CD4-positive, alpha-beta T cell (primary cell): ENCODE results near the gene MS4A7. TPM values are rescaled to one million over a fixed set of nuclear protein-coding genes. Genes with fewer than 3 reads are reported as not detected.
"Not testable (repeated sequence)": the region's sequence is repeated elsewhere in the genome, so short reads cannot be mapped to it uniquely, and the experiment has no call there.

Source experiments
- ATAC-seq: fragments of 200-7000 bp; cut with Tn5 transposase; one replicate; pipeline ENCODE4 v1.10.0; 2022; ENCODE audit warnings: mild to moderate bottlenecking; ENCODE audit not compliant: poor library complexity
- CTCF ChIA-PET: fragments of 350-600 bp; sonication (Branson Sonifier 250); formaldehyde crosslinking; loops from one replicate; lab custom pipeline; 2021; ENCODE audit warnings: antibody characterized with exemption, inconsistent platforms; lab: Charles Lee
- POLR2A ChIA-PET: fragments of 350-600 bp; sonication (Branson Sonifier 250); formaldehyde crosslinking; loops from one replicate; lab custom pipeline; 2021; ENCODE audit warnings: antibody characterized with exemption, inconsistent platforms; lab: Charles Lee
- DNase-seq, 14 experiments: peaks; one replicate each; pipeline ENCODE4 v3.0.0-alpha.2; 2013 to 2020; ENCODE audit warnings: mixed read lengths in 2 of 14
- H3K27ac ChIP-seq, 2 donors: one replicate each; pipeline versions ENCODE4 v1.5.1 to v1.7.0; 2013; ENCODE audit warnings: low read length in 2 of 2, low read depth in 1 of 2, mild to moderate bottlenecking in 1 of 2
- H3K27me3 ChIP-seq, 2 experiments: 1 replicate in 1 of 2; 2 replicates in 1 of 2; pipeline versions ENCODE4 v1.6.1 to v1.7.0; 2013; ENCODE audit warnings: low read length in 2 of 2, control low read depth in 1 of 2, mild to moderate bottlenecking in 1 of 2, moderate library complexity in 1 of 2; ENCODE audit not compliant: insufficient read depth in 2 of 2, control insufficient read depth in 1 of 2
- H3K36me3 ChIP-seq: one replicate; pipeline ENCODE4 v1.6.1; 2013; ENCODE audit warnings: low read length, control low read depth; ENCODE audit not compliant: insufficient read depth
- H3K4me1 ChIP-seq: one replicate; pipeline ENCODE4 v1.6.1; 2013; ENCODE audit warnings: low read length, control low read depth; ENCODE audit not compliant: insufficient read depth
- H3K4me3 ChIP-seq: one replicate; pipeline ENCODE4 v1.5.1; 2013; ENCODE audit warnings: mild to moderate bottlenecking, low read length, moderate library complexity
- H3K9me3 ChIP-seq, 2 experiments: 1 replicate in 1 of 2; 2 replicates in 1 of 2; pipeline versions ENCODE4 v1.6.1 to v1.7.0; 2013; ENCODE audit warnings: low read length in 2 of 2, mild to moderate bottlenecking in 2 of 2, control low read depth in 1 of 2, moderate library complexity in 1 of 2; ENCODE audit not compliant: control insufficient read depth in 1 of 2, insufficient read depth in 1 of 2
- H3K27ac Mint-ChIP-seq: one replicate; pipeline ENCODE4 v1.8.0; 2020; ENCODE audit warnings: mixed read lengths
- H3K27me3 Mint-ChIP-seq: one replicate; pipeline ENCODE4 v1.8.0; 2021; ENCODE audit warnings: mixed read lengths
- H3K36me3 Mint-ChIP-seq: one replicate; pipeline ENCODE4 v1.8.0; 2021; ENCODE audit warnings: low read depth, mixed read lengths
- H3K4me1 Mint-ChIP-seq: one replicate; pipeline ENCODE4 v1.8.0; 2021; ENCODE audit warnings: low read depth, mixed read lengths
- H3K4me3 Mint-ChIP-seq: one replicate; pipeline ENCODE4 v1.8.0; 2020; ENCODE audit warnings: mild to moderate bottlenecking, mixed read lengths
- H3K9me3 Mint-ChIP-seq: one replicate; pipeline ENCODE4 v1.8.0; 2020; ENCODE audit warnings: mixed read lengths
- intact Hi-C, 2 experiments: fragments of 100-400 bp; cut with DNase I in 1 of 2; cut with micrococcal nuclease in 1 of 2; formaldehyde crosslinking; loops; one replicate each; pipeline versions ENCODE4 v1.15.1 to v1.9.0; 2023 to 2025; cut with DNase I, micrococcal nuclease
- total RNA-seq, 174 experiments: library from RNA in 2 of 174; stranded (reverse) in 2 of 174; gene quantifications; one replicate each; pipeline ENCODE4 v1.2.3 and lab custom pipeline; 2021 to 2026
- TF ChIP-seq, protein P1 (sequence below): fragments of 200-600 bp; IDR thresholded peaks from one replicate; pipeline ENCODE4 v1.8.0; 2022; ENCODE audit warnings: antibody characterized with exemption, mild to moderate bottlenecking

MS4A7 gene
- total RNA-seq, 2 experiments from 2014 or later: 0.80 TPM; not detected in 1

DNA sequence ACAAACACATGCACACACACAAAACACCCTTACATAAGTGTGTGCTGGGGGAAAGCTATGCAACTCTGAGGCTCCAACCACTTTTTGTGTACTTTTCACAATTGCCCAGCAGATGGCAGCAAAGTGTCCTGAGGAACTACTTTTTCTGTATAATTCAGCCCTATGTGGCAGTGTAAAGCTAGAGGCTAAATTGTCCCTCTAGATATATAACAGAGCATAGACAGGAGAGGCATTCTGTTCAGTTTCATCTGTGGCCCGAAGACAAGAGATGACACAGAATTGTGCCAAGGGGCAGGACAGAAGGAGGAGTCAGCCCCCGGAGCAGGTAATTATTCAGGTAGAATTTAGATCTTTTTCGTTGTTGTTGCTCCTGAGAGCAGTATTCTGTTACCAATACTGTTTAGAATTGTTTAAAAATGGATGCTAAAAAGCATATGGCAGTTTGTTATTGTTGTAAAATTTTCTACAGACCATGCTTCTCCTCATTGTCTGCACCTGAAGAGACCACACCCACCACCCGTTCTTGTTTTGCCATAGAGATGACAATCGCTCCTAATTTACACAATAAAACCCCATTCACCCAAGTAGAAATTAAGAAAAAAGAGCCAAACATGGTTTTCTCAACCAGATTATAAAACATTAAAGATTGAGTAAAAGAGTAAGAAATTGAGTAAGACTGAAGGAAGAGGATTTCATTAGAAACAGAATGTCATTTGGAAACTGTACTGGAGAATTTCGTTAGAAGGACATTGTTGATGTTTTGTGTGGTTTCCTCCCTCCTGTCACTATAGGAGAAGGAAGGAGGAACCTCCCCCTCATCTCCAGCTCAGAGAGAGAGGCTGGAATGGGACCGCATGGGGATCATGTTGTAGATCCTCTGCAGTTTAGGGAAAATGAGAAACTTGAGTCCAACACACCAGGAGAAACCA, 14.5 kb upstream of the MS4A7 start:
- intact Hi-C loops: loop anchor here (1.0 to 5.0 kb wide), 4 partner anchors 118 to 255 kb away; no protein-coding TSS in a partner anchor
- H3K4me1 Mint-ChIP-seq: no peaks in the 10 kb centered on the region

DNA sequence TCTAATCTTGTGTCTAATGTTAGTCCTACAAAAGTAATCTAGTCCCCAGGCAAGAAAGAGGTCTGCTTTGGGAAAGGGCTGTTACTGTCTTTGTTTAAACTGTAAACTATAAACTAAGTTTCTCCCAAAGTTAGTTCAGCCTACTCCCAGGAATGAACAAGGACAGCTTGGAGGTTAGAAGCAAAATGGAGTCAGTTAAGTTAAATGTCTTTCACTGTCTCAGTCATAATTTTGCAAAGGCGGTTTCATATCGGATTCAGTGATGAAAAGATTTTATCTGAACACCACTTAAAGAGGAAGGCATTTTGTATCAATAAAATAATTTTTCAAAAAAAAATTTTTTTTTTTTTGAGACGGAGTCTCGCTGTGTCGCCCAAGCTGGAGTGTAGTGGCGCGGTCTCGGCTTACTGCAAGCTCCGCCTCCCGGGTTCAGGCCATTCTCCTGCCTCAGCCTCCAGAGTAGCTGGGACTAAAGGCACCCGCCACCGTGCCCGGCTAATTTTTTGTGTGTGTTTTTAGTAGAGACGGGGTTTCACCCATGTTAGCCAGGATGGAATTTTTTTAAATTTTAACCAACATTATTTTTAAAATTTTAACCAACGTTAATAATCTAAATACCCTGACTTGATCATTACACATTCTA, 11.9 kb upstream of the MS4A7 start:
- intact Hi-C loops, H3K36me3 ChIP-seq, ATAC-seq, H3K9me3 ChIP-seq, DNase-seq, CTCF ChIA-PET, POLR2A ChIA-PET, H3K27ac Mint-ChIP-seq, H3K9me3 Mint-ChIP-seq, H3K4me3 ChIP-seq, H3K4me1 Mint-ChIP-seq, H3K4me3 Mint-ChIP-seq, H3K36me3 Mint-ChIP-seq, H3K27ac ChIP-seq, H3K27me3 ChIP-seq, H3K4me1 ChIP-seq: not testable (repeated sequence)
- peaks cover 17% of the 10 kb centered on the region for H3K27me3 Mint-ChIP-seq

More for the DNA sequence above, 14.5 kb upstream of the MS4A7 start:
- peaks cover under 1 to 4% of the 10 kb centered on the region in 2 experiments for H3K27me3 ChIP-seq
- no peaks in the 10 kb centered on the region for H3K36me3 Mint-ChIP-seq
- ATAC-seq: peak; percentile 37
- ChIA-PET POLR2A (interaction anchor here (0.6 kb wide), 1 partner anchor 695 kb away, joined by 3 read pairs; the partner anchor contains the start of gene PATL1), CTCF (interaction anchor here (0.6 to 1.1 kb wide), 4 partner anchors 8 to 255 kb away, joined by 3 to 6 read pairs (median 3); no protein-coding TSS in a partner anchor)
- no peaks in the 10 kb centered on the region for H3K36me3 ChIP-seq
- H3K27ac ChIP-seq: no peak overlapping the region
- DNase-seq: peak; percentile 6 to 77 (median 38)
- H3K9me3 ChIP-seq: peaks cover 0 to 8% of the 10 kb centered on the region in 2 experiments
- no peaks in the 10 kb centered on the region for H3K9me3 Mint-ChIP-seq
- no peak overlapping the region for H3K4me3 ChIP-seq
- TF ChIP-seq, protein P1, sequence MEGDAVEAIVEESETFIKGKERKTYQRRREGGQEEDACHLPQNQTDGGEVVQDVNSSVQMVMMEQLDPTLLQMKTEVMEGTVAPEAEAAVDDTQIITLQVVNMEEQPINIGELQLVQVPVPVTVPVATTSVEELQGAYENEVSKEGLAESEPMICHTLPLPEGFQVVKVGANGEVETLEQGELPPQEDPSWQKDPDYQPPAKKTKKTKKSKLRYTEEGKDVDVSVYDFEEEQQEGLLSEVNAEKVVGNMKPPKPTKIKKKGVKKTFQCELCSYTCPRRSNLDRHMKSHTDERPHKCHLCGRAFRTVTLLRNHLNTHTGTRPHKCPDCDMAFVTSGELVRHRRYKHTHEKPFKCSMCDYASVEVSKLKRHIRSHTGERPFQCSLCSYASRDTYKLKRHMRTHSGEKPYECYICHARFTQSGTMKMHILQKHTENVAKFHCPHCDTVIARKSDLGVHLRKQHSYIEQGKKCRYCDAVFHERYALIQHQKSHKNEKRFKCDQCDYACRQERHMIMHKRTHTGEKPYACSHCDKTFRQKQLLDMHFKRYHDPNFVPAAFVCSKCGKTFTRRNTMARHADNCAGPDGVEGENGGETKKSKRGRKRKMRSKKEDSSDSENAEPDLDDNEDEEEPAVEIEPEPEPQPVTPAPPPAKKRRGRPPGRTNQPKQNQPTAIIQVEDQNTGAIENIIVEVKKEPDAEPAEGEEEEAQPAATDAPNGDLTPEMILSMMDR: peak; percentile 87
- no peak overlapping the region for H3K4me3 Mint-ChIP-seq
- H3K27ac Mint-ChIP-seq: no peak overlapping the region
- H3K27me3 Mint-ChIP-seq: peaks cover 17% of the 10 kb centered on the region
- H3K4me1 ChIP-seq: no peaks in the 10 kb centered on the region

DNA sequence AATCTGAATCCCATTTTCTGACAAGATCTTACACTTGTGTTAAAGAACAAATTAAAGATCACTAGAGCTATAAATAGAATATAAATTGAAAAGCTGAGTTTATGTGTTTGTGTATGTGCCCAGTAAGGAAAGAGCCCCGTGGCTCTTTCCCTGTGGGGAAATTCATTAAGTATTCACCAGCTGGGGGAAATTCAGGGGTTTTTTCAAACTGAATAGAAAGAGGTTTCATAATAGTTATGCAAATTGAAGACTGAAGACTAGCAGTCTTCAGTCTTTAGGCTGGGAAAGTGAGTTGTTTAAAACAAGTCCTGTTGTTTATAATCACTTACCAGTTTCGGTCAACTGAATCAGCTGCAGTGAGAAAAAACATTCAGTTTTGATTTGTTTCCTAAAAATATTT, 11.3 kb upstream of the MS4A7 start:
- Histone ChIP-seq H3K27me3 (peaks cover 3 to 4% of the 10 kb centered on the region in 2 experiments), H3K4me3 (no peak overlapping the region), H3K4me1 (no peaks in the 10 kb centered on the region), H3K27ac (no peak overlapping the region), H3K9me3 (no peaks in the 10 kb centered on the region), H3K36me3 (no peaks in the 10 kb centered on the region)
- ChIA-PET POLR2A (no interaction called here), CTCF (interaction anchor here (0.7 to 1.2 kb wide), 2 partner anchors 13 to 98 kb away, joined by 3 read pairs; no protein-coding TSS in a partner anchor)
- H3K9me3 Mint-ChIP-seq: no peaks in the 10 kb centered on the region
- peaks cover 22% of the 10 kb centered on the region for H3K27me3 Mint-ChIP-seq
- H3K4me3 Mint-ChIP-seq: no peak overlapping the region
- intact Hi-C loops: no loop called here
- no peak overlapping the region for H3K27ac Mint-ChIP-seq
- peak in 2 of 14 experiments; percentile 40 to 55 for DNase-seq
- no peak for ATAC-seq
- H3K4me1 Mint-ChIP-seq: no peaks in the 10 kb centered on the region
- TF ChIP-seq, protein P1: no peak
- H3K36me3 Mint-ChIP-seq: no peaks in the 10 kb centered on the region
